HepG2 (cell line): ENCODE data around the gene TNNI3K. TPM values are rescaled to one million over a fixed set of nuclear protein-coding genes. Genes with fewer than 3 reads are reported as not detected.

Experiments used
- ATAC-seq: fragments of 200-7000 bp; cut with Tn5 transposase; 3 replicates; pipeline ENCODE4 v1.9.1; 2020; ENCODE audit warnings: mild to moderate bottlenecking, moderate library complexity
- BruUV-seq: library from RNA; stranded (reverse); fragments of 400-500 nt; replicated peaks from 2 replicates; lab custom pipeline; 2021; lab: Mats Ljungman, UMichigan
- CTCF ChIA-PET: fragments of 300-600 bp; formaldehyde crosslinking; extraction: SDS; loops from one replicate; lab custom pipeline; 2021; ENCODE audit warnings: low total read pairs, inconsistent platforms, low intra/inter-chr PET ratio; lab: Yijun Ruan, JAX
- POLR2A ChIA-PET: fragments of 350-600 bp; sonication (Branson Sonifier 250); formaldehyde crosslinking; loops from one replicate; lab custom pipeline; 2020; ENCODE audit warnings: antibody characterized with exemption, inconsistent platforms; lab: Yijun Ruan, JAX
- DNase-seq: peaks from one replicate; pipeline ENCODE4 v3.0.0-alpha.2; 2015; ENCODE audit warnings: low spot score
- FAIRE-seq: peaks from 3 replicates; lab custom pipeline; 2011; peaks lifted over from hg19 to GRCh38; lab: Jason Lieb, UNC
- H2AFZ ChIP-seq: one replicate; pipeline ENCODE4 v1.6.1; 2011; ENCODE audit warnings: low read length, inconsistent platforms
- H3K27ac ChIP-seq: fragments of 300-600 bp; 3 replicates; pipeline ENCODE4 v1.8.0; 2011; ENCODE audit warnings: mixed run types, mild to moderate bottlenecking, mixed read lengths, low read length, inconsistent platforms; ENCODE audit not compliant: insufficient read depth; ENCODE audit errors: extremely low read length
- H3K27me3 ChIP-seq, 2 experiments: fragments of 200-600 bp in 1 of 2; 2 replicates in 1 of 2; 3 replicates in 1 of 2; pipeline versions ENCODE4 v1.6.0 to v1.8.0; 2011; ENCODE audit warnings: low read length in 2 of 2, mild to moderate bottlenecking in 2 of 2, moderate library complexity in 2 of 2, inconsistent platforms in 1 of 2; ENCODE audit not compliant: insufficient read depth in 2 of 2, control insufficient read depth in 1 of 2
- H3K36me3 ChIP-seq, 2 experiments: fragments of 200-600 bp in 1 of 2; replicated peaks in 1 of 2; 2 replicates in 1 of 2; 3 replicates in 1 of 2; pipeline versions ENCODE4 v1.5.1 to v1.8.0; 2011; ENCODE audit warnings: low read length in 2 of 2, inconsistent platforms in 1 of 2; ENCODE audit not compliant: insufficient read depth in 2 of 2, control insufficient read depth in 1 of 2
- H3K4me1 ChIP-seq: 2 replicates; pipeline ENCODE4 v1.5.1; 2012; ENCODE audit warnings: low read length, inconsistent platforms; ENCODE audit not compliant: insufficient read depth
- H3K4me2 ChIP-seq: 2 replicates; pipeline ENCODE4 v1.6.0; 2011; ENCODE audit warnings: low read depth, low read length, inconsistent platforms
- H3K4me3 ChIP-seq, 3 experiments: fragments of 200-600 bp in 1 of 3; sonication (generic), shearing (Covaris generic) in 1 of 3; replicated peaks in 1 of 3; 2 replicates each; pipeline ENCODE4 v1.5.1; 2011 to 2016; ENCODE audit warnings: low read length in 3 of 3, inconsistent platforms in 2 of 3, low read depth in 2 of 3, mild to moderate bottlenecking in 2 of 3, control low read depth in 1 of 3, mixed read lengths in 1 of 3; ENCODE audit not compliant: insufficient read depth in 1 of 3
- H3K79me2 ChIP-seq: one replicate; pipeline ENCODE4 v1.6.1; 2011; ENCODE audit warnings: low read length, inconsistent platforms; ENCODE audit not compliant: insufficient read depth
- H3K9ac ChIP-seq: 2 replicates; pipeline ENCODE4 v1.6.0; 2011; ENCODE audit warnings: mild to moderate bottlenecking, low read depth, low read length, inconsistent platforms; ENCODE audit not compliant: insufficient read depth
- H3K9me3 ChIP-seq: 2 replicates; pipeline ENCODE4 v1.5.1; 2012; ENCODE audit warnings: mild to moderate bottlenecking, low read length
- H4K20me1 ChIP-seq: 2 replicates; pipeline ENCODE4 v1.6.0; 2011; ENCODE audit warnings: inconsistent platforms, mild to moderate bottlenecking, low read length, moderate library complexity; ENCODE audit not compliant: insufficient read depth
- BRCA1 ChIP-seq: sonication (generic); formaldehyde crosslinking; IDR thresholded peaks from 2 replicates; pipeline ENCODE4 v1.4.0; 2020; ENCODE audit warnings: missing genetic modification reagents
- PHF21A ChIP-seq: sonication (generic); formaldehyde crosslinking; IDR thresholded peaks from 2 replicates; pipeline ENCODE4 v1.5.0; 2020; ENCODE audit warnings: mild to moderate bottlenecking, missing genetic modification reagents
- SRSF4 ChIP-seq: fragments of 200-400 bp; formaldehyde crosslinking; IDR thresholded peaks from one replicate; pipeline ENCODE4 v1.6.1; 2018; ENCODE audit warnings: mild to moderate bottlenecking, low read depth, low read length, moderate library complexity; ENCODE audit not compliant: poor library complexity, severe bottlenecking
- TMF1 ChIP-seq: sonication (generic); formaldehyde crosslinking; IDR thresholded peaks from 2 replicates; pipeline ENCODE4 v1.8.1; 2022; ENCODE audit warnings: low read depth, missing genetic modification reagents
- TP53 ChIP-seq: sonication (generic); formaldehyde crosslinking; conservative IDR thresholded peaks from 2 replicates; pipeline ENCODE4 v1.4.0; 2020; ENCODE audit warnings: missing genetic modification reagents
- ZNF138 ChIP-seq: sonication (generic); formaldehyde crosslinking; IDR thresholded peaks from 2 replicates; pipeline ENCODE4 v1.5.0; 2020; ENCODE audit warnings: mild to moderate bottlenecking, low read depth, missing genetic modification reagents
- ZNF205 ChIP-seq: IDR thresholded peaks from 2 replicates; pipeline ENCODE4 v1.6.1; 2018; ENCODE audit warnings: missing biosample characterization, missing genetic modification reagents
- ZNF598 ChIP-seq: sonication (generic); formaldehyde crosslinking; IDR thresholded peaks from 2 replicates; pipeline ENCODE4 v1.5.1; 2020; ENCODE audit warnings: mild to moderate bottlenecking, missing genetic modification reagents, borderline replicate concordance
- ZNF660 ChIP-seq: sonication (generic); formaldehyde crosslinking; IDR thresholded peaks from 2 replicates; pipeline ENCODE4 v1.5.1; 2020; ENCODE audit warnings: mild to moderate bottlenecking, low read depth, missing genetic modification reagents, borderline replicate concordance
- ZNF709 ChIP-seq: sonication (generic); formaldehyde crosslinking; IDR thresholded peaks from 2 replicates; pipeline ENCODE4 v1.5.0; 2020; ENCODE audit warnings: mild to moderate bottlenecking, missing genetic modification reagents
- ZNF788 ChIP-seq: sonication (generic); formaldehyde crosslinking; IDR thresholded peaks from 2 replicates; pipeline ENCODE4 v1.5.0; 2020; ENCODE audit warnings: mild to moderate bottlenecking, missing genetic modification reagents, borderline replicate concordance
- WGBS: methylation state at CpG from one replicate; pipeline ENCODE4 v1.1.6; 2017; ENCODE audit warnings: low lambda C conversion rate; 5-methylcytosine and 5-hydroxymethylcytosine counted together
- in situ Hi-C: cut with HindIII; loops from 2 replicates; pipeline ENCODE4 v1.10.0; 2017; ENCODE audit warnings: low pct_unique_long_range_greater_than_20kb; ENCODE audit not compliant: extremely low pct_ligation_motif_present
- intact Hi-C: fragments of 100-400 bp; cut with micrococcal nuclease; formaldehyde crosslinking; loops from one replicate; pipeline ENCODE4 v1.10.0; 2022; ENCODE audit not compliant: unreplicated experiment
- polyA plus RNA-seq, 8 experiments: library from polyadenylated mRNA; depleted of rRNA in 3 of 8; stranded (reverse) in 7 of 8; unstranded in 1 of 8; fragments of >200 nt; fragmentation: Illumina TruSeq in 4 of 8; extraction: Trizol in 4 of 8; gene quantifications; 2 replicates each; pipeline versions ENCODE4 v1.2.1 to v1.2.3, GENCODE V29; 2011 to 2016; ENCODE audit warnings: low read depth in 4 of 8, missing spikeins in 1 of 8, mixed read lengths in 1 of 8; ENCODE audit not compliant: insufficient read depth in 1 of 8
- total RNA-seq, 5 experiments: library from RNA; depleted of rRNA; stranded (reverse); fragments of >200 nt; fragmentation: Illumina TruSeq; extraction: Trizol; gene quantifications; 2 replicates each; pipeline ENCODE4 v1.2.3, GENCODE V29; 2016; ENCODE audit warnings: low read depth in 1 of 5
- TF ChIP-seq, protein P1 (sequence below): sonication (generic); formaldehyde crosslinking; conservative IDR thresholded peaks from 2 replicates; pipeline ENCODE4 v1.8.0; 2022; ENCODE audit warnings: missing genetic modification reagents
- TF ChIP-seq, protein P2 (sequence below): sonication (generic); formaldehyde crosslinking; IDR thresholded peaks from 2 replicates; pipeline ENCODE4 v1.4.0; 2020; ENCODE audit warnings: missing genetic modification reagents, low read depth, mild to moderate bottlenecking, borderline replicate concordance

Gene TNNI3K
- total and polyA plus RNA-seq, 2 of the 13 experiments (the other 11 are each of a cell fraction or from before 2014, with no cell fraction given) = 1.1 TPM; not detected in 1

DNA sequence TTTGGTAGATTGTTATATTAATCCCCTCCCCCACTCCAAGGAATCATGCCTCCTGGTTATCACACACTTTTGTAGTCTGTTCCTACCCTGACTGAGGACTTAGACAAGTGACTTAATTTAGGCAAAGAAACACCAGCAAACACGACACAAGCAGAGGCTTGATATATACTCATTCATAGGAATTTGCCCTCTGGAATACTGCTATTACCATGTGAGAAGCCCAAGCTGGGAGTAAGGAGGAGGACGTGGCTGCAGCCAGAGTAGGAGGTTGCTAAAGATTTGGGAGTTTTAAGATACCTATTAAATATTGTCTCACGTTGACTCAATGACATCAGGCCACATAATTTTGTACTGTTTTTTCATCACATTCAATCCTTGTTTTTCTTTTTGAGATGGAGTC is 177.1 kb downstream of the TNNI3K start:
- no peaks in the 10 kb centered on the region for H3K9me3 ChIP-seq
- no peak overlapping the region for H3K4me3 ChIP-seq
- ATAC-seq = no peak
- no peaks in the 10 kb centered on the region for H4K20me1 ChIP-seq
- no peak for DNase-seq
- H3K4me1 ChIP-seq = no peaks in the 10 kb centered on the region
- 4% methylated on average over 3 of the region's 3 CpGs for WGBS
- BruUV-seq = no TSS peak
- intact Hi-C loops (no loop called here), in situ Hi-C loops (no loop called here)
- no peaks in the 10 kb centered on the region for H3K79me2 ChIP-seq
- no peak overlapping the region for H3K9ac ChIP-seq
- CTCF ChIA-PET = no interaction called here
- no peaks in the 10 kb centered on the region for H3K27me3 ChIP-seq
- H2AFZ ChIP-seq = no peak overlapping the region
- no peak overlapping the region for H3K4me2 ChIP-seq
- H3K27ac ChIP-seq = no peak overlapping the region
- FAIRE-seq = no peak
- TF ChIP-seq BRCA1 (no peak), TP53 (CRISPR knock-in tag) (no peak), PHF21A (no peak), ZNF598 (CRISPR knock-in tag) (no peak), SRSF4 (no peak), ZNF709 (CRISPR knock-in tag) (no peak), ZNF205 (no peak), ZNF660 (CRISPR knock-in tag) (no peak), ZNF788 (CRISPR knock-in tag) (no peak), TMF1 (CRISPR knock-in tag) (no peak), ZNF138 (CRISPR knock-in tag) (no peak)
- TF ChIP-seq, protein P1, sequence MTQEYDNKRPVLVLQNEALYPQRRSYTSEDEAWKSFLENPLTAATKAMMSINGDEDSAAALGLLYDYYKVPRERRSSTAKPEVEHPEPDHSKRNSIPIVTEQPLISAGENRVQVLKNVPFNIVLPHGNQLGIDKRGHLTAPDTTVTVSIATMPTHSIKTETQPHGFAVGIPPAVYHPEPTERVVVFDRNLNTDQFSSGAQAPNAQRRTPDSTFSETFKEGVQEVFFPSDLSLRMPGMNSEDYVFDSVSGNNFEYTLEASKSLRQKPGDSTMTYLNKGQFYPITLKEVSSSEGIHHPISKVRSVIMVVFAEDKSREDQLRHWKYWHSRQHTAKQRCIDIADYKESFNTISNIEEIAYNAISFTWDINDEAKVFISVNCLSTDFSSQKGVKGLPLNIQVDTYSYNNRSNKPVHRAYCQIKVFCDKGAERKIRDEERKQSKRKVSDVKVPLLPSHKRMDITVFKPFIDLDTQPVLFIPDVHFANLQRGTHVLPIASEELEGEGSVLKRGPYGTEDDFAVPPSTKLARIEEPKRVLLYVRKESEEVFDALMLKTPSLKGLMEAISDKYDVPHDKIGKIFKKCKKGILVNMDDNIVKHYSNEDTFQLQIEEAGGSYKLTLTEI (CRISPR knock-in tag) = no peak
- TF ChIP-seq, protein P2, sequence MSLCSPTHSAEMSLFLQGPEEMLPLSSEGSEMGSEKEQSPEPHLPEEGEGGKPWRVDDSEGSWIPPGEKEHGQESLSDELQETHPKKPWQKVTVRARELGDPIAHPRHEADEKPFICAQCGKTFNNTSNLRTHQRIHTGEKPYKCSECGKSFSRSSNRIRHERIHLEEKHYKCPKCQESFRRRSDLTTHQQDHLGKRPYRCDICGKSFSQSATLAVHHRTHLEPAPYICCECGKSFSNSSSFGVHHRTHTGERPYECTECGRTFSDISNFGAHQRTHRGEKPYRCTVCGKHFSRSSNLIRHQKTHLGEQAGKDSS = no peak
- POLR2A ChIA-PET = no interaction called here
- H3K36me3 ChIP-seq = no peaks in the 10 kb centered on the region
